ENCODE data around the gene OOSP1. TPM values are rescaled to one million over a fixed set of nuclear protein-coding genes. Genes with fewer than 3 reads are reported as not detected.
A peak's percentile ranks its signal among the peaks of the same experiment; 100 is the strongest.

The OOSP1 gene
- total RNA-seq, 1 experiment from 2014 or later, result not detected

GRCh38 chr11:59941091-59941490 lies 2.9 kb downstream of the OOSP1 start:
- H3K4me1 ChIP-seq, result peaks cover 3% of the 10 kb centered on the region; the same call in 1 of the 2 replicates
- no peak overlapping the region for H3K4me3 ChIP-seq
- no peaks in the 10 kb centered on the region for H3K9me3 ChIP-seq (replicated peaks)
- H3K36me3 ChIP-seq, result no peaks in the 10 kb centered on the region
- H3K27ac ChIP-seq, result no peak overlapping the region
- DNase-seq, result no peak
- no peaks in the 10 kb centered on the region for H3K27me3 ChIP-seq

- no peaks in the 10 kb centered on the region for H3K27me3 ChIP-seq
Observed at GRCh38 chr11:59943997-59944714, 5.9 kb downstream of the OOSP1 start.

GRCh38 chr11:59944720-59945119 lies 6.5 kb downstream of the OOSP1 start:
- Histone ChIP-seq H3K4me3 (no peak overlapping the region), H3K27me3 (no peaks in the 10 kb centered on the region), H3K36me3 (no peaks in the 10 kb centered on the region), H3K9me3 (replicated peaks) (no peaks in the 10 kb centered on the region), H3K4me1 (peaks cover 3% of the 10 kb centered on the region; the same call in 1 of the 2 replicates), H3K27ac (no peak overlapping the region)
- no peak for DNase-seq

More at GRCh38 chr11:59943997-59944714, 5.9 kb downstream of the OOSP1 start:
- peak; percentile 57 to 75 for DNase-seq
- Histone ChIP-seq H3K4me1 (peaks cover 3% of the 10 kb centered on the region; the same call in 1 of the 2 replicates), H3K27ac (no peak overlapping the region), H3K36me3 (no peaks in the 10 kb centered on the region), H3K9me3 (replicated peaks) (no peaks in the 10 kb centered on the region), H3K4me3 (no peak overlapping the region)

GRCh38 chr11:59953463-59954218 lies 15.4 kb downstream of the OOSP1 start:
- H3K27me3 ChIP-seq, result no peaks in the 10 kb centered on the region
- no peaks in the 10 kb centered on the region for H3K4me1 ChIP-seq
- no peaks in the 10 kb centered on the region for H3K9me3 ChIP-seq (replicated peaks)
- no peak overlapping the region for H3K27ac ChIP-seq
- no peak overlapping the region for H3K4me3 ChIP-seq
- DNase-seq, result no peak
- no peaks in the 10 kb centered on the region for H3K36me3 ChIP-seq

GRCh38 chr11:59954219-59954847 lies 16.1 kb downstream of the OOSP1 start:
- H3K4me1 ChIP-seq, result no peaks in the 10 kb centered on the region
- no peak overlapping the region for H3K27ac ChIP-seq
- no peaks in the 10 kb centered on the region for H3K9me3 ChIP-seq (replicated peaks)
- H3K4me3 ChIP-seq, result no peak overlapping the region
- H3K36me3 ChIP-seq, result no peaks in the 10 kb centered on the region
- DNase-seq, result no peak
- no peaks in the 10 kb centered on the region for H3K27me3 ChIP-seq

- H3K36me3 ChIP-seq, result no peaks in the 10 kb centered on the region
- H3K27me3 ChIP-seq, result no peaks in the 10 kb centered on the region
- no peak overlapping the region for H3K27ac ChIP-seq
- no peak for DNase-seq
- no peaks in the 10 kb centered on the region for H3K9me3 ChIP-seq (replicated peaks)
- H3K4me3 ChIP-seq, result no peak overlapping the region
- no peaks in the 10 kb centered on the region for H3K4me1 ChIP-seq
Observed at GRCh38 chr11:59957094-59957493, 18.9 kb downstream of the OOSP1 start.

GRCh38 chr11:59960502-59961381 lies 22.5 kb downstream of the OOSP1 start:
- Histone ChIP-seq H3K36me3 (no peaks in the 10 kb centered on the region), H3K27ac (no peak overlapping the region), H3K9me3 (replicated peaks) (no peaks in the 10 kb centered on the region), H3K4me1 (no peaks in the 10 kb centered on the region), H3K27me3 (no peaks in the 10 kb centered on the region), H3K4me3 (no peak overlapping the region)
- DNase-seq, result no peak

GRCh38 chr11:59962107-59962482 lies 23.9 kb downstream of the OOSP1 start:
- no peak overlapping the region for H3K27ac ChIP-seq
- no peaks in the 10 kb centered on the region for H3K9me3 ChIP-seq (replicated peaks)
- H3K4me3 ChIP-seq, result no peak overlapping the region
- no peaks in the 10 kb centered on the region for H3K27me3 ChIP-seq
- no peak for DNase-seq
- H3K36me3 ChIP-seq, result no peaks in the 10 kb centered on the region
- no peaks in the 10 kb centered on the region for H3K4me1 ChIP-seq

- Histone ChIP-seq H3K4me1 (no peaks in the 10 kb centered on the region), H3K4me3 (no peak within 1 kb of the TSS), H3K27me3 (no peaks in the 10 kb centered on the region), H3K27ac (no peak within 1 kb of the TSS), H3K9me3 (replicated peaks) (no peaks in the 10 kb centered on the region), H3K36me3 (no peaks in the 10 kb centered on the region)
- no peak for DNase-seq
Observed at GRCh38 chr11:59963733-59964132, 25.5 kb downstream of the OOSP1 start, which contains the start of gene OOSP4A. Gene OOSP4A, plus strand, starts transcription at chr11:59964033. Its CDS starts 0 bp downstream, at chr11:59964033.

- Histone ChIP-seq H3K4me3 (no peak overlapping the region), H3K9me3 (replicated peaks) (no peaks in the 10 kb centered on the region), H3K27me3 (no peaks in the 10 kb centered on the region), H3K4me1 (no peaks in the 10 kb centered on the region), H3K27ac (no peak overlapping the region), H3K36me3 (no peaks in the 10 kb centered on the region)
- DNase-seq, result no peak
Observed at GRCh38 chr11:59965424-59965823, 27.2 kb downstream of the OOSP1 start.

GRCh38 chr11:59966201-59966600 lies 28.0 kb downstream of the OOSP1 start:
- no peak overlapping the region for H3K27ac ChIP-seq
- no peaks in the 10 kb centered on the region for H3K27me3 ChIP-seq
- no peak for DNase-seq
- no peaks in the 10 kb centered on the region for H3K36me3 ChIP-seq
- no peaks in the 10 kb centered on the region for H3K4me1 ChIP-seq
- H3K4me3 ChIP-seq, result no peak overlapping the region
- H3K9me3 ChIP-seq (replicated peaks), result no peaks in the 10 kb centered on the region

GRCh38 chr11:59967677-59968394 lies 29.6 kb downstream of the OOSP1 start:
- Histone ChIP-seq H3K4me1 (no peaks in the 10 kb centered on the region), H3K27ac (no peak overlapping the region), H3K4me3 (no peak overlapping the region), H3K36me3 (no peaks in the 10 kb centered on the region), H3K9me3 (replicated peaks) (no peaks in the 10 kb centered on the region), H3K27me3 (no peaks in the 10 kb centered on the region)
- DNase-seq, result no peak

GRCh38 chr11:59968395-59968783 lies 30.2 kb downstream of the OOSP1 start:
- no peaks in the 10 kb centered on the region for H3K9me3 ChIP-seq (replicated peaks)
- no peaks in the 10 kb centered on the region for H3K36me3 ChIP-seq
- no peaks in the 10 kb centered on the region for H3K4me1 ChIP-seq
- H3K27me3 ChIP-seq, result no peaks in the 10 kb centered on the region
- DNase-seq, result no peak
- H3K4me3 ChIP-seq, result no peak overlapping the region
- no peak overlapping the region for H3K27ac ChIP-seq

GRCh38 chr11:59973097-59973496 lies 34.9 kb downstream of the OOSP1 start:
- Histone ChIP-seq H3K4me1 (no peaks in the 10 kb centered on the region), H3K9me3 (replicated peaks) (no peaks in the 10 kb centered on the region), H3K36me3 (no peaks in the 10 kb centered on the region), H3K27ac (no peak overlapping the region), H3K4me3 (no peak overlapping the region), H3K27me3 (no peaks in the 10 kb centered on the region)
- DNase-seq, result no peak

Data from SJCRH30 (cell line).